HCT116 (cell line): ENCODE measurements around the gene MRPL18. TPM values are rescaled to one million over a fixed set of nuclear protein-coding genes. Genes with fewer than 3 reads are reported as not detected.

Experiments
- ATAC-seq: fragments of 200-7000 bp; cut with Tn5 transposase; 2 replicates; pipeline ENCODE4 v1.9.1; 2020; ENCODE audit warnings: mild to moderate bottlenecking, moderate library complexity
- BruUV-seq: library from RNA; stranded (reverse); fragments of 400-500 nt; replicated peaks from 2 replicates; lab custom pipeline; 2021; lab: Mats Ljungman, UMichigan
- CTCF ChIA-PET: fragments of 300-600 bp; sonication (Branson Sonifier 250); formaldehyde crosslinking; loops from one replicate; lab custom pipeline; 2021; ENCODE audit warnings: antibody characterized with exemption; lab: Charles Lee
- POLR2A ChIA-PET: fragments of 300-600, 350-600 bp; sonication (Branson Sonifier 250); formaldehyde crosslinking; loops from one replicate; lab custom pipeline; 2021; ENCODE audit warnings: antibody characterized with exemption; lab: Charles Lee
- RAD21 ChIA-PET, 2 experiments: fragments of 300-600 bp; sonication (Branson Sonifier 250); formaldehyde crosslinking; loops; one replicate each; lab custom pipeline; 2023; ENCODE audit warnings: low total read pairs in 2 of 2; ENCODE audit not compliant: uncharacterized antibody in 2 of 2, unreplicated experiment in 2 of 2, low non-redundant PET in 1 of 2; lab: Charles Lee
- DNase-seq: peaks from one replicate; pipeline ENCODE4 v3.0.0-alpha.2; 2010; ENCODE audit warnings: low read depth, low spot score
- H2AFZ ChIP-seq: fragments of 200-600 bp; shearing (Covaris generic), sonication (generic); 2 replicates; pipeline ENCODE4 v1.6.1; 2017; ENCODE audit warnings: low read depth, mixed run types, mixed read lengths, antibody characterized with exemption, low read length; ENCODE audit not compliant: poor library complexity, severe bottlenecking
- H3K27ac ChIP-seq: 2 replicates; pipeline ENCODE4 v1.5.1; 2012; ENCODE audit warnings: low read depth, low read length
- H3K27me3 ChIP-seq: fragments of 200-600 bp; sonication (generic); 2 replicates; pipeline ENCODE4 v1.6.1; 2016; ENCODE audit warnings: mixed run types, low read length, mixed read lengths; ENCODE audit not compliant: insufficient read depth
- H3K36me3 ChIP-seq, 2 experiments: fragments of 200-500 bp in 1 of 2; fragments of 200-600 bp in 1 of 2; sonication (Bioruptor generic) in 1 of 2; sonication (generic) in 1 of 2; 2 replicates each; pipeline versions ENCODE4 v1.5.1 to v1.6.1; 2014 to 2016; ENCODE audit warnings: low read length in 2 of 2, inconsistent platforms in 1 of 2, mixed read lengths in 1 of 2, mixed run types in 1 of 2; ENCODE audit not compliant: insufficient read depth in 2 of 2, control insufficient read depth in 1 of 2
- H3K4me1 ChIP-seq, 2 experiments: fragments of 200-600 bp in 1 of 2; sonication (generic) in 1 of 2; 2 replicates each; pipeline versions ENCODE4 v1.5.1 to v1.6.1; 2012 to 2017; ENCODE audit warnings: low read length in 2 of 2, inconsistent platforms in 1 of 2, mild to moderate bottlenecking in 1 of 2, mixed read lengths in 1 of 2, mixed run types in 1 of 2, moderate library complexity in 1 of 2; ENCODE audit not compliant: insufficient read depth in 2 of 2, control insufficient read depth in 1 of 2
- H3K4me2 ChIP-seq: fragments of 200-600 bp; sonication (generic); 2 replicates; pipeline ENCODE4 v1.6.1; 2017; ENCODE audit warnings: mixed run types, low read length, mixed read lengths
- H3K4me3 ChIP-seq, 2 experiments: fragments of 200-600 bp in 1 of 2; sonication (generic) in 1 of 2; replicated peaks in 1 of 2; 2 replicates each; pipeline ENCODE4 v1.5.1; 2011 to 2016; ENCODE audit warnings: low read length in 2 of 2, control low read depth in 1 of 2, low read depth in 1 of 2, mild to moderate bottlenecking in 1 of 2, mixed read lengths in 1 of 2, mixed run types in 1 of 2
- H3K79me2 ChIP-seq: fragments of 200-600 bp; sonication (generic); 2 replicates; pipeline ENCODE4 v1.6.1; 2017; ENCODE audit warnings: mild to moderate bottlenecking, mixed run types, low read length, moderate library complexity, mixed read lengths; ENCODE audit not compliant: insufficient read depth
- H3K9ac ChIP-seq: fragments of 200-600 bp; sonication (generic); 2 replicates; pipeline ENCODE4 v1.6.1; 2016; ENCODE audit warnings: low read length, mixed read lengths
- H3K9me2 ChIP-seq: fragments of 200-600 bp; sonication (generic), shearing (Covaris generic); 2 replicates; pipeline ENCODE4 v1.6.1; 2017; ENCODE audit warnings: mixed run types, mild to moderate bottlenecking, moderate library complexity; ENCODE audit not compliant: insufficient read depth
- H3K9me3 ChIP-seq, 2 experiments: fragments of 200-500 bp in 1 of 2; fragments of 200-600 bp in 1 of 2; sonication (Bioruptor generic) in 1 of 2; sonication (generic) in 1 of 2; 2 replicates each; pipeline ENCODE4 v1.6.1; 2014 to 2017; ENCODE audit warnings: low read length in 2 of 2, mixed read lengths in 2 of 2, inconsistent platforms in 1 of 2, low read depth in 1 of 2, mild to moderate bottlenecking in 1 of 2, mixed run types in 1 of 2, moderate library complexity in 1 of 2; ENCODE audit not compliant: control insufficient read depth in 1 of 2, insufficient read depth in 1 of 2
- H4K20me1 ChIP-seq: fragments of 200-600 bp; sonication (generic), shearing (Covaris generic); 2 replicates; pipeline ENCODE4 v1.6.1; 2017; ENCODE audit warnings: mixed run types, mild to moderate bottlenecking, moderate library complexity; ENCODE audit not compliant: insufficient read depth
- CTCF ChIP-seq, 3 experiments: fragments of 200-600 bp in 1 of 3; sonication (generic) in 1 of 3; IDR thresholded peaks in 2 of 3; conservative IDR thresholded peaks in 1 of 3; 2 replicates each; pipeline ENCODE4 v1.5.1; 2012 to 2017; ENCODE audit warnings: low read depth in 2 of 3, low read length in 2 of 3, antibody characterized with exemption in 1 of 3, borderline replicate concordance in 1 of 3, control low read depth in 1 of 3, mild to moderate bottlenecking in 1 of 3, mixed read lengths in 1 of 3, mixed run types in 1 of 3, moderate library complexity in 1 of 3; ENCODE audit not compliant: insufficient read depth in 1 of 3
- ELF1 ChIP-seq: IDR thresholded peaks from 2 replicates; pipeline ENCODE4 v1.6.1; 2012; ENCODE audit warnings: low read depth, borderline replicate concordance
- EZH2phosphoT487 ChIP-seq: fragments of 200-600 bp; IDR thresholded peaks from 2 replicates; pipeline ENCODE4 v1.6.1; 2018; ENCODE audit warnings: antibody characterized with exemption, borderline replicate concordance
- POLR2AphosphoS5 ChIP-seq: IDR thresholded peaks from 2 replicates; pipeline ENCODE4 v1.6.1; 2011; ENCODE audit warnings: mild to moderate bottlenecking, low read depth, low read length, moderate library complexity
- SP1 ChIP-seq: IDR thresholded peaks from 2 replicates; pipeline ENCODE4 v1.6.1; 2012; ENCODE audit warnings: low read depth
- TCF7L2 ChIP-seq: IDR thresholded peaks from 2 replicates; pipeline ENCODE4 v1.7.0; 2011; ENCODE audit warnings: borderline replicate concordance, inconsistent platforms; ENCODE audit not compliant: insufficient read depth, insufficient read length; ENCODE audit errors: extremely low read depth
- ZFX ChIP-seq: fragments of 450-650 bp; IDR thresholded peaks from 2 replicates; pipeline ENCODE4 v1.6.1; 2017
- ZNF274 ChIP-seq: fragments of 200-500 bp; sonication (Bioruptor generic); IDR thresholded peaks from 2 replicates; pipeline ENCODE4 v1.6.1; 2014; ENCODE audit warnings: mild to moderate bottlenecking, low read depth, low read length, inconsistent platforms
- intact Hi-C: fragments of 100-400 bp; cut with micrococcal nuclease; formaldehyde crosslinking; loops from 2 replicates; pipeline ENCODE4 v1.10.0; 2022
- total RNA-seq: library from RNA; stranded (reverse); gene quantifications from one replicate; pipeline ENCODE4 v1.2.1, GENCODE V29; 2021; ENCODE audit not compliant: unreplicated experiment

The MRPL18 gene
- total RNA-seq, 1 experiment from 2014 or later: 106 TPM

- no peak for TF ChIP-seq CTCF (IDR thresholded peaks at IDR 0.05 in 2 of 3, conservative IDR thresholded peaks at IDR 0.05 in 1 of 3; ENCODE audit: borderline replicate concordance in 1 of 3, insufficient read depth in 1 of 3, low read depth in 2 of 3, low read length in 2 of 3)
- TF ChIP-seq EZH2phosphoT487: no peak
- TF ChIP-seq ELF1: no peak
Observed at GRCh38 chr6:159806021-159806458, 15.8 kb downstream of the MRPL18 start (continued).

GRCh38 chr6:159807150-159807858 is 17.0 kb downstream of the MRPL18 start:
- no peak for DNase-seq

More at GRCh38 chr6:159807150-159807858, 17.0 kb downstream of the MRPL18 start:
- no peak overlapping the region for H2AFZ ChIP-seq
- no TSS peak for BruUV-seq
- intact Hi-C loops: no loop called here
- no peak for ATAC-seq
- TF ChIP-seq TCF7L2 (no peak), ZNF274 (no peak), ZFX (no peak), SP1 (no peak), POLR2AphosphoS5 (no peak)
- TF ChIP-seq, all 23 proteins: peak for 0
- H3K27ac ChIP-seq: no peak overlapping the region
- H4K20me1 ChIP-seq: no peaks in the 10 kb centered on the region
- H3K79me2 ChIP-seq: no peaks in the 10 kb centered on the region
- H3K27me3 ChIP-seq: no peaks in the 10 kb centered on the region
- no peak overlapping the region for H3K9ac ChIP-seq
- ChIA-PET POLR2A (no interaction called here), RAD21 (no interaction called here), CTCF (no interaction called here)
- no peaks in the 10 kb centered on the region for H3K9me2 ChIP-seq
- no peaks in the 10 kb centered on the region for H3K9me3 ChIP-seq
- H3K4me1 ChIP-seq: no peaks in the 10 kb centered on the region
- H3K4me2 ChIP-seq: no peak overlapping the region
- no peaks in the 10 kb centered on the region for H3K36me3 ChIP-seq
- no peak overlapping the region for H3K4me3 ChIP-seq
